KBM-7 (cell line): ENCODE results near the gene ARF1.

Experiments used
- DNase-seq: peaks from one replicate; pipeline ENCODE4 v3.0.0-alpha.2; 2015
- in situ Hi-C: fragments of 300-500 bp; cut with MboI; formaldehyde crosslinking; loops from 2 replicates; pipeline ENCODE4 v1.14.3; 2020; ENCODE audit warnings: low sequenced_read_pairs, low pct_unique_long_range_greater_than_20kb, mixed read lengths

The ARF1 gene

GRCh38 chr1:228096416-228097332, 14.2 kb downstream of the ARF1 start:
- in situ Hi-C loops = no loop called here
- no peak for DNase-seq

- no peak for DNase-seq
- in situ Hi-C loops = no loop called here
Observed at GRCh38 chr1:228097333-228098081, 15.0 kb downstream of the ARF1 start.

GRCh38 chr1:228098323-228098931, 15.9 kb downstream of the ARF1 start:
- no peak for DNase-seq
- in situ Hi-C loops = no loop called here

GRCh38 chr1:228099331-228099732, 16.8 kb downstream of the ARF1 start:
- in situ Hi-C loops = no loop called here

GRCh38 chr1:228100822-228101613, 18.5 kb downstream of the ARF1 start:
- peak; percentile 21 for DNase-seq
- in situ Hi-C loops = no loop called here

More at GRCh38 chr1:228099331-228099732, 16.8 kb downstream of the ARF1 start:
- no peak for DNase-seq

GRCh38 chr1:228101614-228101993, 19.1 kb downstream of the ARF1 start:
- in situ Hi-C loops = no loop called here

GRCh38 chr1:228101994-228102790, 19.7 kb downstream of the ARF1 start:
- DNase-seq = peak; percentile 65
- in situ Hi-C loops = no loop called here

More at GRCh38 chr1:228101614-228101993, 19.1 kb downstream of the ARF1 start:
- no peak for DNase-seq

- DNase-seq = peak; percentile 94
- in situ Hi-C loops = no loop called here
Observed at GRCh38 chr1:228102791-228103620, 20.5 kb downstream of the ARF1 start, which contains the start of gene C1orf35. Gene C1orf35, minus strand, starts transcription at chr1:228103325. Its CDS starts 98 bp downstream, at chr1:228103227.

GRCh38 chr1:228104526-228105269, 22.2 kb downstream of the ARF1 start:
- in situ Hi-C loops = no loop called here

GRCh38 chr1:228105270-228105995, 22.9 kb downstream of the ARF1 start:
- in situ Hi-C loops = no loop called here
- DNase-seq = no peak

More at GRCh38 chr1:228104526-228105269, 22.2 kb downstream of the ARF1 start:
- DNase-seq = no peak

GRCh38 chr1:228105996-228106799, 23.7 kb downstream of the ARF1 start:
- DNase-seq = no peak
- in situ Hi-C loops = no loop called here

- in situ Hi-C loops = no loop called here
- no peak for DNase-seq
Observed at GRCh38 chr1:228106800-228107054, 24.2 kb downstream of the ARF1 start.

- no peak for DNase-seq
- in situ Hi-C loops = no loop called here
Observed at GRCh38 chr1:228107636-228108035, 25.1 kb downstream of the ARF1 start.

- DNase-seq = peak; percentile 39
- in situ Hi-C loops = no loop called here
Observed at GRCh38 chr1:228108055-228108690, 25.7 kb downstream of the ARF1 start.

GRCh38 chr1:228108742-228109072, 26.2 kb downstream of the ARF1 start:
- in situ Hi-C loops = no loop called here
- DNase-seq = no peak
